ENCODE data around the gene GATD1.

GRCh38 chr11:796565-797295, 19.4 kb upstream of the GATD1 start:
- TF ChIP-seq POLR2A (IDR thresholded peaks at IDR 0.05): no peak
- TF ChIP-seq, protein P1, sequence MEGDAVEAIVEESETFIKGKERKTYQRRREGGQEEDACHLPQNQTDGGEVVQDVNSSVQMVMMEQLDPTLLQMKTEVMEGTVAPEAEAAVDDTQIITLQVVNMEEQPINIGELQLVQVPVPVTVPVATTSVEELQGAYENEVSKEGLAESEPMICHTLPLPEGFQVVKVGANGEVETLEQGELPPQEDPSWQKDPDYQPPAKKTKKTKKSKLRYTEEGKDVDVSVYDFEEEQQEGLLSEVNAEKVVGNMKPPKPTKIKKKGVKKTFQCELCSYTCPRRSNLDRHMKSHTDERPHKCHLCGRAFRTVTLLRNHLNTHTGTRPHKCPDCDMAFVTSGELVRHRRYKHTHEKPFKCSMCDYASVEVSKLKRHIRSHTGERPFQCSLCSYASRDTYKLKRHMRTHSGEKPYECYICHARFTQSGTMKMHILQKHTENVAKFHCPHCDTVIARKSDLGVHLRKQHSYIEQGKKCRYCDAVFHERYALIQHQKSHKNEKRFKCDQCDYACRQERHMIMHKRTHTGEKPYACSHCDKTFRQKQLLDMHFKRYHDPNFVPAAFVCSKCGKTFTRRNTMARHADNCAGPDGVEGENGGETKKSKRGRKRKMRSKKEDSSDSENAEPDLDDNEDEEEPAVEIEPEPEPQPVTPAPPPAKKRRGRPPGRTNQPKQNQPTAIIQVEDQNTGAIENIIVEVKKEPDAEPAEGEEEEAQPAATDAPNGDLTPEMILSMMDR (IDR thresholded peaks at IDR 0.05): no peak
- TF ChIP-seq POLR2AphosphoS5 (IDR thresholded peaks at IDR 0.05): no peak
